ENCODE results near the gene COG3.
"Not testable (repeated sequence)": the region's sequence is repeated elsewhere in the genome, so short reads cannot be mapped to it uniquely, and the experiment has no call there.

COG3 gene

GRCh38 chr13:45464687-45465453, at the start of gene COG3:
COG3 (plus strand) TSS chr13:45464939; CDS start chr13:45465037, 98 bp downstream.
- peak; percentile 97 for DNase-seq

GRCh38 chr13:45415112-45415511, 49.6 kb upstream of the COG3 start:
- no peak for DNase-seq

GRCh38 chr13:45416516-45417128, 48.1 kb upstream of the COG3 start:
- DNase-seq, result no peak

- DNase-seq, result peak; percentile 90
These were observed 46.8 kb upstream of the COG3 start, which contains the start of gene SLC25A30 for GRCh38 chr13:45417790-45418534. SLC25A30 (minus strand) TSS chr13:45418373; CDS start chr13:45411425, 6,948 bp downstream.

- not testable (repeated sequence) for DNase-seq
These were observed 45.4 kb upstream of the COG3 start for GRCh38 chr13:45419389-45419788.

GRCh38 chr13:45419945-45420344, 44.8 kb upstream of the COG3 start:
- DNase-seq, result no peak

- no peak for DNase-seq
These were observed 41.9 kb upstream of the COG3 start for GRCh38 chr13:45422731-45423292.

GRCh38 chr13:45426056-45426841, 38.5 kb upstream of the COG3 start:
- not testable (repeated sequence) for DNase-seq

- no peak for DNase-seq
These were observed 31.9 kb upstream of the COG3 start for GRCh38 chr13:45432737-45433380.

GRCh38 chr13:45433381-45433790, 31.4 kb upstream of the COG3 start:
- no peak for DNase-seq

GRCh38 chr13:45434556-45435371, 30.0 kb upstream of the COG3 start:
- DNase-seq, result no peak

- no peak for DNase-seq
These were observed 28.4 kb upstream of the COG3 start for GRCh38 chr13:45436332-45436731.

- DNase-seq, result no peak
These were observed 27.8 kb upstream of the COG3 start for GRCh38 chr13:45436953-45437352.

GRCh38 chr13:45437947-45438346, 26.8 kb upstream of the COG3 start:
- no peak for DNase-seq

GRCh38 chr13:45439008-45439407, 25.7 kb upstream of the COG3 start:
- no peak for DNase-seq

- no peak for DNase-seq
These were observed 24.8 kb upstream of the COG3 start for GRCh38 chr13:45439781-45440462.

- peak; percentile 24 for DNase-seq
These were observed 23.1 kb upstream of the COG3 start for GRCh38 chr13:45441633-45442032.

GRCh38 chr13:45445053-45445452, 19.7 kb upstream of the COG3 start:
- DNase-seq, result no peak

- DNase-seq, result no peak
These were observed 18.6 kb upstream of the COG3 start for GRCh38 chr13:45446181-45446580.

GRCh38 chr13:45447050-45447661, 17.6 kb upstream of the COG3 start:
- DNase-seq, result no peak
